KOPT-K1 (cell line): ENCODE data around the gene KRT6B.
"Not testable (repeated sequence)": the region's sequence is repeated elsewhere in the genome, so short reads cannot be mapped to it uniquely, and the experiment has no call there.

Experiments used
- H3K27ac ChIP-seq: fragments of 200-600 bp; sonication (generic); 2 replicates; pipeline ENCODE4 v1.5.1; 2016; ENCODE audit warnings: antibody characterized with exemption, mild to moderate bottlenecking, low read depth, low read length; ENCODE audit not compliant: poor library complexity, severe bottlenecking
- H3K36me3 ChIP-seq: fragments of 200-600 bp; sonication (generic); 2 replicates; pipeline ENCODE4 v1.5.1; 2017; ENCODE audit warnings: antibody characterized with exemption, mild to moderate bottlenecking, low read length, moderate library complexity; ENCODE audit not compliant: insufficient read depth
- H3K9me3 ChIP-seq: fragments of 200-600 bp; sonication (generic); 2 replicates; pipeline ENCODE4 v1.5.1; 2017; ENCODE audit warnings: antibody characterized with exemption, low read length, mild to moderate bottlenecking; ENCODE audit not compliant: insufficient read depth, poor library complexity, severe bottlenecking

Gene KRT6B

DNA sequence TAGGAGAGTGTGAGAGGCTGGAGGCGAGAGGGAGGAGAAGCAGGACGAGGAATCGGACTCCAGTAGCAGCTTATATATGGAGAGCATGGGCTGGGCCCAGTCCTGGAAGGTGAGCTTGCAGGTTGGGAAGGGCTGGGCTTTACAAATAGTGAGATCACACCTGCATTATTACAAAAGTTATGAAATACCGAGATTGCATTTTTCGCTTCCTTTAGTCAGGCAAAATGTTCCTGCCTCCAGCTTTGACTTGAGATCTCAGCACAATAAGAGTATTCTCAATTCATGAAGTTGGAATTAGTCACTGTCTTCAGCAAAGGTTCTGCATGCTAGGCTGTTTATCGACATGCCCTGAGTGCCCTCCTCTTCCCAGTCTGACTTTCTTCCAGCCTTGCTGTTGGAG is at the start of gene KRT6B:
Gene KRT6B (minus strand): TSS at position 46 of the 400 bp plus-strand sequence. CDS start 68 bp downstream, outside the sequence.
- Histone ChIP-seq H3K36me3 (no peaks in the 10 kb centered on the region), H3K9me3 (no peaks in the 10 kb centered on the region), H3K27ac (no peak within 1 kb of the TSS)

DNA sequence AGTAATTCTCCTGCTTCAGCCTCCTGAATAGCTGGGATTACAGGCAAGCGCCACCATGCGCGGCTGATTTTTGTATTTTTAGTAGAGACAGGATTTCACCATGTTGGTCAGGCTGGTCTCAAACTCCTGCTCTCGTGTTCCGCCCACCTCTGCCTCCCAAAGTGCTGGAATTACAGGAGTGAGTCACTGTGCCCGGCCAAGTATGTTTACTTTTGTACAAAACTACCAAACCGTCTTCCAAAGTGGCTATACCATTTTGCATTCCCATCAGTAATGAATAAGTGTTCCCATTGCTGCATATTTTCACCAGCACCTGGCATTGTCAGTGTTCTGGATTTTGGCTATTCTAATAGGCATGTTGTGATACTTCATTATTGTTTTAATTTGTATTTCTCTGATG is 49.5 kb upstream of the KRT6B start:
- Histone ChIP-seq H3K9me3 (peaks cover 11% of the 10 kb centered on the region), H3K27ac (no peak overlapping the region), H3K36me3 (no peaks in the 10 kb centered on the region)

DNA sequence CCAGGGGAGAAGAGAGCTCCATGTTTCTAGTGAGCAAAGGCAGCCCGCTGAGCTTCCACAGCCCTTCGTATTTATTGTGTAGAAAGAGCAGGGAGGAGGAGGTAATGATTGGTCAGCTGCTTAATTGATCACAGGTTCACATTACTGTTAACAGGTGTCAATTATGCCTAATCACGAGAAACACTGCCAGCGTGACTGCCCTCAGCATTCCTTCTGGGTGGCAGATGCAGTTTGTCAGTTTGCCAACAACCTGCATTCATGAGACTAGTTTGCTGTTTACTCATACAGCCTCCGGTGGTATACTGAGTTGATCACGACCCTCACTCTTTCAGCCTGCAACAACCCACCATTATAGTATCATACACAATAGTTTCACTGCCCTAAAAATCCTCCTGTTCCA is 48.6 kb upstream of the KRT6B start:
- not testable (repeated sequence) for H3K36me3 ChIP-seq, H3K27ac ChIP-seq, H3K9me3 ChIP-seq

DNA sequence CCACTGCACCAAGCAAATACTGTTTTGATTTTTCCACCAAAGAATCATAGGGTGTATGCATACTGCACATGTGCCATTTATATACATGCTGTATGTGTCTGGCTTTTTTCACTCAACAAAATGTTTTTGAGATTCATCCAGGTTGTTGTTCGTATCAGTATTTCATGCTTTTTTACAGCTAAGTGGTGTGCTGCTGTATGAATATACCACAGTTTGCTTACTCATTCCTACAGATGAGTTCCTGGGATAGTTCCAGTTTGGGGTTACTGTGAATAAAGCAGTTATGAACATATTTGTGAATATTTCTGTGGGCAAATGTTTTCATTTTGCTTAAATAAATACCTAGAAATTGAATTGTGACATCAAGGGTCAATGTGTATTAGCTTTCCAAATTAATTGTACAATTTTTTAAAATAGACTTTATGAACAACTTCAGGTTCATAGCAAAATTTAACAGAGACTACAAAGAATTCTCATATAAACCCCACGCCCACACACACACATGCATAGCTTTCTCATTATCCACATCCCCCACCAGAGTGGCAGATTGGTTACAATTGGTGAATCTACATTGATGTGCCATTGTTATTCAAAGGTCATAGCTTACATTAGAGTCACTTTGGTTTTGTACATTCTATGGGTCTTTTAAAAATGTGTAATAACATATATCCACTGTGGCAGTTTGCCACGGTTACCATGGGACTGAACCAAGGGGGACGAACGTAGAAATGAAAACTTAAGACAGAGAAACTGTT is 48.0 kb upstream of the KRT6B start:
- no peaks in the 10 kb centered on the region for H3K36me3 ChIP-seq
- H3K9me3 ChIP-seq, result peaks cover 7% of the 10 kb centered on the region
- H3K27ac ChIP-seq, result no peak overlapping the region

DNA sequence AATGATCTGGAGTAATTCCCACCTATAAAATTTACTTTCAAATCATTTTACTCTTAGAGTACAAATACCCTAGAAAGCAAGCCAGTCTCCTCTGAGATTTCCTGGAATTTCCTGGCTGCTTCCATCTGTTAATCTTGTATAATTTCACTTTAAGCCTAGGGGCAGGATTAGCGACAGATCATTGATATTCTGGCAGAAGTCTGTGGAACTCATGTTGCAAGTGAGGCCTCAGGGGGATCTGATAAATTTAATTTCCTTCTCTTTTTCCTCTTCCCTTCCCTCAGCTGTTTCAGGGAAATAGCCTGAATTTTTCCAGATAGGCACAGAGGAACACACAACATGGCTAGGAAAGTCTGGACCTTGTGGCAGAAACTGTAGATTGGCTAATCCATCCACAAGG is 47.0 kb upstream of the KRT6B start:
- Histone ChIP-seq H3K36me3 (no peaks in the 10 kb centered on the region), H3K9me3 (peaks cover 7% of the 10 kb centered on the region), H3K27ac (no peak overlapping the region)

DNA sequence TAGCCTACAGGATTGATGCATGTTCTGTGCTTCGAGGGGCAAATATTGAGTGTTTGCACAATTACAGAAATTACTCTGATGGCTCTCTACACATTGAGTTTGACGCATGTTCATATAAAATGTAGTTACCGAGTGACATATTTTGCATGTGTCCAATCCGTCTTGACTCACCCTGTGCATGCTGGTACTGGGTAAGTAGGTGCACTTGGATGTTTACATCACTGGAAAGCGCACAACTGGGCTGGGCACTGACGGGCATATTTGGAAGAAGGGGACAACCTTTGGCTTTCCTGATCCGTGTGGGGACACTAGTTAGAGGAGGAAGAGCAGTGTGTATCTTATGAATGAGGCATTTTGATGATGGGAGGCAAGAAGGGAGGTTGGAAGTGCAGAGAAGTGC is 46.0 kb upstream of the KRT6B start:
- no peak overlapping the region for H3K27ac ChIP-seq
- H3K9me3 ChIP-seq, result peaks cover 4% of the 10 kb centered on the region
- no peaks in the 10 kb centered on the region for H3K36me3 ChIP-seq

DNA sequence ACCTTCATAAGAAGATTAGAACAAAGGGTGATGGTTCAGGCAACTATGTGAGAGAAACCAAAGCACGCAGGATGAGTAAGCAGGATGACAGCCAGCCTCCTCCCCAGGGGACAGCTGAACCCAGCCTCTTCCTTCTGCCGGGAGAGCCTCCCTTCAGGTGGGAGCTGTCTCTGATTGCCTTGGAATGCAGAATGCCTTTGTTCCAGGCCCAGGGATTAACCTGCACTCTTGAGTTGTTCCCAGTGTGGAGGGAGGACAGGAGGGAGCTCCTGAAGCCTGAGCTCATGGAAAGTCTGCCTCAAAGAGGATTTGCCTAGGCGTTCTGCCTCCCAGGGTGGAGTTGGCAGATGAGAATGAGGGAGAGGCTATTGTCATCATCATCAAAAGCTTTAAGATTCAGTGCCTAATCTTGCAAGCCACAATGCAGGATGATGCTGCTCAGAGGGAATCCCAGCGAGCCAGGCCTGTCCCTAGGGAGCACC is 44.7 kb upstream of the KRT6B start:
- Histone ChIP-seq H3K36me3 (no peaks in the 10 kb centered on the region), H3K9me3 (no peaks in the 10 kb centered on the region), H3K27ac (no peak overlapping the region)

DNA sequence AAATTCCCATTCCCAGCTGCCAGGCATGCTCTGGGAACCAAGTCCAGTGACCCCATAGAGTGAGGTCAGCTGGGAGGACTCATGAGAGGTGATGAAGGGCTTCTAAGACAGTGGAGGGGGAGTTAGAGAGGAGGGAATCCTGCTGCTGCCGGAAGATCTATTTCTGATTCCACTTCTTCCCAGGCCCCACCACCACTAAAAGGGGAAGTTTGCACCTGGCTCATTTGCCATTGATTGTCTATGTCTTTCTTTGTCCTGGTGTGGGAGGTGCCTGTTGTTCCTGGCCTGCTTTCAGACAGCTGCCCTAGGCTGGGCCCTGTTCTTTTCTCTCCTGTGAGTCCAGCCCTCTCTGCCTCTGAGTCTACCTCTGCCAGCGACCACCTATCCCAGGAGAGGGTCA is 44.1 kb upstream of the KRT6B start:
- Histone ChIP-seq H3K27ac (no peak overlapping the region), H3K9me3 (no peaks in the 10 kb centered on the region), H3K36me3 (no peaks in the 10 kb centered on the region)

DNA sequence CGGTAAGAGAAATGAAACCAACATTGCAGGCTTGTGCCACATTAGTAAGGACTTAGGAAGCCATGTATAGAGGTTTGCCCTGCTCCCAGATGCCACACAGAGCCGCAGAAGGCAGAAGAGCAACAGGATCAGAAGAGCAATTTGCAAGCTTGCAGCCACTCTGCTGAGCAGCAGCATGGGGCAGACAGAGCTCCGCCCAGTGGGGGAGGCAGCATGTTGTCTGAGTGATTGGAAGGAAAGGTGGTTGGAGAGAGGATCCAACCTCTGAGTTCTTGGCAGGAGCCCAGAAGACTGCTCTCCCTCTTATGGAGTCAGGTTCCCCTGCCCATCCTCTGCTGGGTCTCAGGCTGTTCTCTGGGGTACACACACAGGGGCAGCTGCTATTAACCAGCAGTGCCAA is 43.4 kb upstream of the KRT6B start:
- H3K9me3 ChIP-seq, result no peaks in the 10 kb centered on the region
- no peak overlapping the region for H3K27ac ChIP-seq
- no peaks in the 10 kb centered on the region for H3K36me3 ChIP-seq

DNA sequence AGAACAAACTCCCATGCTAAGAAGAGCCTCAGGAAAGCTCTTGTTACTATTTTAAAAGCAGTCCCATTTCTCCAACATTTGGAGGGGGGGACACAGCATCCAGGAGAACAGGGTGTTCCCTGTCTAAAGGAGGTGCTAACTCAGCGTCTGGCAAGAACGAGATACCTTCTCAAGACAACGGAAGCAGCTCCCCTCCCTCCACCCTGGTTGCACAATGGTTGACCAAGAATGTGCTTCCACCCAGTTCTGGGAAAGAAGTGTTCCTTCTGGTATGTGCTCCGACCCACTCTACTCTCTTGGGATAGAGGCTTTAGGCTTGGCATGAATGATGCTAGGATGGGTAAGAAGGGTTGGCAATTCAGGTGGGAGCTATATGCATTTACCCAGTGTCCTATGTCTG is 42.6 kb upstream of the KRT6B start:
- H3K9me3 ChIP-seq, result no peaks in the 10 kb centered on the region
- H3K27ac ChIP-seq, result no peak overlapping the region
- H3K36me3 ChIP-seq, result no peaks in the 10 kb centered on the region

DNA sequence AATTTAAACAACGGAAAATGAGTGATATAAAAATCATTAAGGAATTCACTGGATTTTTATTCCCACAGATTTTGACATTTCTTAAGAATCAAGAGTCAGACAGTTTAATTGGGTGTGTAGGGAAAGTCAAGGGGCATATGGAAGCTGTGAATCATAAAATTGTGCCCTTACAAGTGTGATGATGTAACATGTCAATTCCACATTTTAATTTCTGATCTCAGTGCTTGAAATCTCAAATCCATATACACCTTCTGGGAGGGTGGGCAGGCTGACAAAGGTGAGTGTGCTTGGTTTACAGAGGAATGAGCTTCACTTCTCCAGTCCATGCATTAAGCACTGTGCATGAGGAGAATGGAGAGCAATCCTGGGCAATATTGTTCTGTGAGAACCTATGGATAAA is 42.2 kb upstream of the KRT6B start:
- H3K9me3 ChIP-seq, result no peaks in the 10 kb centered on the region
- H3K27ac ChIP-seq, result no peak overlapping the region
- no peaks in the 10 kb centered on the region for H3K36me3 ChIP-seq

DNA sequence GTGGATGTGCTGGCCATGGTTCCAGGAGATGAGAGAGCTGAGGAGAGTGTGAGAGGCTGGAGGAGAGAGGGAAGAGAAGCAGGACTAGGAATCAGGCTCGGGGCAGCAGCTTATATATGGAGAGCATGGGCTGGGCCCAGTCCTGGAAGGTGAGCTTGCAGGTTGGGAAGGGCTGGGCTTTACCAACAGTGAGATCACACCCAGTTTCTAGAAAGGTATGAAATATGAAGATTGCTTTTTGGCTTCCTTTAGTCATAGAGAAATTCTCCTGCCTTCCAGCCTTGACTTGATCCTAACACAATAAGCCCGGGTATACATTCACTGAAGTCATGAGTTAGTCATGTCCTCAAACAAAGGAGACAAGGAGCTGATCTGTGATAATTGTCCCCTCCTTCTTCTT is 41.2 kb upstream of the KRT6B start, which contains the start of gene KRT6A:
Gene KRT6A (minus strand): TSS at position 86 of the 400 bp plus-strand sequence. CDS start 69 bp downstream, at position 17.
- Histone ChIP-seq H3K9me3 (no peaks in the 10 kb centered on the region), H3K27ac (no peak within 1 kb of the TSS), H3K36me3 (no peaks in the 10 kb centered on the region)

DNA sequence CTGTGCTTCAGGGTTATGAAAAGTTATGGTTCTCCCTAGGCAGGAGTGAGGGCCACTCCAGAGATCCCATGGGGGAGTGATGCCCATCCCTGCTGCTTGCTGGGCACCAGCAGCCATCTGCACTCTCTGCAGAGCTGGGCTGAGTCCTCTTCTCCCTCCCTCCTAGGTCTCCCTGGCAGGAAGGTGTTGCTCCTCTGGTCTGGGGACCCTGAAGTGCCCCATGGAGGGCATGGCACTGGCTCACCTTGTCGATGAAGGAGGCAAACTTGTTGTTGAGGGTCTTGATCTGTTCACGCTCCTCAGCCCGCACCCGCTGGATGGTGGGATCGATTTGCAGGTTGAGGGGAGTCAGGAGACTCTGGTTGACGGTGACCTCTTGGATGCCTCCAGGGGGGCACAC is 40.5 kb upstream of the KRT6B start:
- not testable (repeated sequence) for H3K27ac ChIP-seq, H3K9me3 ChIP-seq, H3K36me3 ChIP-seq

DNA sequence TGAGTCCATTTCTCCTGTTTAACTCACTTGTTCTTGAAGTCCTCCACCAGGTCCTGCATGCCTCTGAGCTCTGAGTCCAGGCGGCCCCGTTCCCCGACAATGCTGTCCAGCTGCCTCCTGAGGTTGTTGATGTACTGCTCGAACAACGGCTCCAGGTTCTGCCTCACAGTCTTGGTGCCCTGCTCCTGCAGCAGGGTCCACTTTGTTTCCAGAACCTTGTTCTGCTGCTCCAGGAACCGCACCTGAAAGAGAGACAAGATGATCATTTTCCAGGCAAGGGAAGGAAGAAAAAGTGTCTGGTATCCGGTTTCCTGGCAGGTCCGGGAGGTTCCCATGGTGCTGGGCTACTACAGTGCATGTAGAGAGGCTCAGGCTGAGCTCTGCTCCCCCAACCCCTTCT is 39.5 kb upstream of the KRT6B start:
- H3K36me3 ChIP-seq, H3K9me3 ChIP-seq, H3K27ac ChIP-seq: not testable (repeated sequence)

DNA sequence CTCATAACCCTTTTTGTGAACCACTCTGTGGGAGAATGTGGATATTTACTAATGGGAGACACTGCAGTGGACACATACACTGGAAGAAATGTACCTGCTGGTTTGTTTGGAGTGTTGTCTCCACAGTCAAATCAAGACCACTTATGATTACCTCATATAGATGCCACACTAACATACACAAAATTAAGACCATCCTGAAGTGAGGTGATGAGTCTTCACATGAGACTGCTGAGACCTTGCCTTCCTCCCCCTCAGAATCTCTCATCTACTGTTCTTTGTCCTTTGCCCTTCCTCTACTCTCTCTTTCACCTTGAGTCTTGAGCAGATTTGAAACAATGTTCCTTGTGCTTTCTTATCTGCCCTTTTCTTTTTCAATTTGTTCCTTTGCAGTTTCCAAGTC is 36.8 kb upstream of the KRT6B start:
- no peak overlapping the region for H3K27ac ChIP-seq
- peaks cover 4% of the 10 kb centered on the region for H3K9me3 ChIP-seq

DNA sequence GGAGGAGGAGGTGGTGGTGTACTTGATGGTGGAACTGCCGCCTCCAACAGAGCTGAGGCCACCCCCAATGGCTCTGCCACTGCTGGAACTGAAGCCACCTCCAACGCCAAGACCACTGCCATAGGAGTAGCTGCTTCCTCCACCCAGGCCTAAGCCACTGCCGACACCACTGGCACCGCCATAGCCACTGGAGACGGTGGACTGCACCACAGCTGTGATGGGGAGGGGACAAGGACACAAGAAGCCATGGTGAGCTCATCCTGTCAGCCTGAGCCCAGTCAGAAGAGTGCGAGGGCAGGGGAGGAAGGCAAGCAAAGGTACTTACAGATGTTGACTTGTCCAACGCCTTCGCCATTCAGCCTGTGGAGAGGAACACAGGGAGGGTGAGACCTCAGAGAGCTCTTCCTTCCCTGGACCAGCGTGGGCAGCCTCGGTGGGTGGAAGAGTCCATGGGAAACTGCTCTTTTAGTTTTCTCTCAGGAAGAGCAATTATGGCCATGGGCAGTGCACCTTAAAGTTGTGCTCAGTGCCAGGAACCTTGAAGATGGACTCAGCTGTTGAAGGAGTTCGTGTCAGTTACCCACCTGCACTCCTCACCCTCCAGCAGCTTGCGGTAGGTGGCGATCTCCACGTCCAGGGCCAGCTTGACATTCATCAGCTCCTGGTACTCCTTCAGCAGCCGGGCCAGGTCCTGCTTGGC is 35.9 kb upstream of the KRT6B start:
- not testable (repeated sequence) for H3K36me3 ChIP-seq, H3K27ac ChIP-seq, H3K9me3 ChIP-seq

More for the DNA sequence above, 36.8 kb upstream of the KRT6B start:
- no peaks in the 10 kb centered on the region for H3K36me3 ChIP-seq
